ENCODE measurements around the gene ATXN1. TPM values are rescaled to one million over a fixed set of nuclear protein-coding genes. Genes with fewer than 3 reads are reported as not detected.

The ATXN1 gene
- total RNA-seq, 2 donors from 2014 or later: 63.1 to 72.2 TPM

DNA sequence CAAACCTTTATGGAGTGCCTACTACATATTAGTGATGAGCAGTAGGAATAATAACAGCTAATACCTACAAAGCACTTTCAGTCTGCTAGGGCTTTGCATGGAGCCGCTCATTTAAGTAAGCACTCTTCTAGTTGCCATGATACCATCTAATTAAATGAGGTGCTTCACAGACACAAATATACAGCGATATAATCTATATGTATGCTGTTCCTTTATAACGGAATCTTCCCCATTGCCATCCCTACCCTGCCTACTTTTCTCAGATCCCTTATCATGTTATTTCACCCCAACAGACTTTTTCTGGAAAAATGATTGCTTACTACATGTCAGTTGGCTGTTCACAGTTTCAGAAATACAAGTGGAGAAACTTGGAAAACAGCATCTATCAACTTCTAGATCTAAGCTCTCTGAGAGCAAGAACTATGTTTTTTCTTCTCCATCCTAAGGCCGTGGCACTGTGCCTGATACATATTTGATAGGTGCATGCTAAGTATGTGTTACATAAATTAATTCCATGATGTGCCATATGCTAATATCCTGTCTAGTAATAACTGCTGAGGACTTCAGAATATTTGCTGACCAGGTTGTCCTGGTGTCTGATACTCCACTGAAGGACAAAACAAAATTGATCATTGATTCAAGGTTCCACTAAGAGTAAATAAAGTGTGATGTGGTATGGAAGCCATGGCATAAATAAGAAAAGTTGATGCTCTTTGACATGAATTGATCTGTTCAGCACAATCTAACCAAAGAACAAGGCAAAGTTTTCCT, 398.3 kb downstream of the ATXN1 start:
- no peak for DNase-seq (ENCODE audit: low spot score)
- intact Hi-C loops (cut with DNase I): no loop called here

DNA sequence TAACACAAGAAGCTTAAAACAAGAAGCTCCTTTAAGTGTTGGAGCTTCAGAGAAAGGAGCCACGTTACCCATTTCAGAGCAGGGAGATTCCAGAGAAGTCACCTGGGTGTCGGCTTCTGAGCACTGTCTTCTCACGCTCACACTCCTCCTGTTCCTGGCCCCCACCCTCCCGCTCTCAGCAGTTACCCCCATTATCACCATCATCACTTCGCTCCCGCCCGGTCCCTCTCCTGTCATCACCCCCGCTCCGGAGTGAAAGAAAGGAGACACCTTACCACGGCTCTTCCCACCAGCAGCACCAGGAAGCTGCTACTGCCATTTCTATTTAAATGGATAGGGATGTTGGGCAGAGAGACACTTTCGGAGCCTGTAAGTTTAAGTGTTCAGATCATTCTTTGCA, 399.0 kb downstream of the ATXN1 start:
- intact Hi-C loops (cut with DNase I): no loop called here
- no peak for DNase-seq (ENCODE audit: low spot score)

GRCh38 chr6:16361861-16362260, 399.4 kb downstream of the ATXN1 start:
- no peak for DNase-seq (ENCODE audit: low spot score)
- intact Hi-C loops (cut with DNase I): no loop called here

GRCh38 chr6:16361121-16361520, 400.1 kb downstream of the ATXN1 start:
- no peak for DNase-seq (ENCODE audit: low spot score)
- intact Hi-C loops (cut with DNase I): no loop called here

DNA sequence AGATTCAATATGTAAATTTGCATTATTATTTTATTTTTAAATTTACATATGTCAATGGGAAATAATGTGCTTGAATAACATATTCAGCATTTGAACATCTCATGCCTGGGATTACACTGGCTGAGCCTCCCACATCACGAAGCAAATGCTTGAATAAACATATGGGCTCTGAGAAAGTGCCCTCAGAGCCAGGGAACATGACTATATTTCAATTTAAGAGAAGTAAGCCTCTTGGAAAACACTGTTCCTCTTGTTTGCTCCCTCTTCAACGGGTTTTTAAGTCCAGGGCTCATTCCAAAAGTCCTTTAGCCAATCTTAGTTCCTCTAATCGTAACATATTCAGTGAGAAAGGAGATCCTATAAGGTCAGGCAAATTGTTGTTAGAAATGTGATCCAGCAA, 400.9 kb downstream of the ATXN1 start:
- intact Hi-C loops (cut with DNase I): no loop called here
- no peak for DNase-seq (ENCODE audit: low spot score)

GRCh38 chr6:16359563-16359962, 401.7 kb downstream of the ATXN1 start:
- DNase-seq (ENCODE audit: low spot score): no peak
- intact Hi-C loops (cut with DNase I): no loop called here

DNA sequence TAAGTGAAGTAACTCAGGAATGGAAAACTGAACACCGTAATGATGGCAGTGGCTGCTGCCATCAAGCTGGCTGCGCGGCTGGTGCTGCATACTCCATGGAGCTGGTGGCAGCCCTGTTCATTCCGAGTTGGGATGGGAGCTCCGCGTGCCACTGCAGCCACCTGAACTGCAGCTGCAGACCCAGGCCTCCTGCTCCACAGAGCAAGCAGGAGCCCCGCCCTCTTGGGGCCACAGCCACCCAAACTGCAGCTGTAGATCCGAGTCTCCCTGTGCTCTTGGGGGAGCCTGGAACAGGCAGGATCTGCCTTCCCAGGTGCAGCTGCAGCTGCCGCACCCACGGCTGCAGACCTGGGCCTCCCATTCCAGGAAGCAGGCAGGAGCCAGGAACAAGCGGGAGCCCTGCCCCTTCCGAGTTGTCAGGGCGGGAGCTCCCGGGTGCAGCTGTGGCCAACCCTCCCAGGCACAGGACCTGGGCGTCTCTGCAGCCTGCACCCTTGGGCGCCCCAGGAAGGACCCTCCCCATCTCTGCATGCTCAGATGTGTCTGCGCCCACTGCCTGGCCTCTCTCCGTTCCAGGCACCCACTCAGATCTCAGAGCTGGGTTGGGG, 402.6 kb downstream of the ATXN1 start:
- no peak for DNase-seq (ENCODE audit: low spot score)
- intact Hi-C loops (cut with DNase I): no loop called here

DNA sequence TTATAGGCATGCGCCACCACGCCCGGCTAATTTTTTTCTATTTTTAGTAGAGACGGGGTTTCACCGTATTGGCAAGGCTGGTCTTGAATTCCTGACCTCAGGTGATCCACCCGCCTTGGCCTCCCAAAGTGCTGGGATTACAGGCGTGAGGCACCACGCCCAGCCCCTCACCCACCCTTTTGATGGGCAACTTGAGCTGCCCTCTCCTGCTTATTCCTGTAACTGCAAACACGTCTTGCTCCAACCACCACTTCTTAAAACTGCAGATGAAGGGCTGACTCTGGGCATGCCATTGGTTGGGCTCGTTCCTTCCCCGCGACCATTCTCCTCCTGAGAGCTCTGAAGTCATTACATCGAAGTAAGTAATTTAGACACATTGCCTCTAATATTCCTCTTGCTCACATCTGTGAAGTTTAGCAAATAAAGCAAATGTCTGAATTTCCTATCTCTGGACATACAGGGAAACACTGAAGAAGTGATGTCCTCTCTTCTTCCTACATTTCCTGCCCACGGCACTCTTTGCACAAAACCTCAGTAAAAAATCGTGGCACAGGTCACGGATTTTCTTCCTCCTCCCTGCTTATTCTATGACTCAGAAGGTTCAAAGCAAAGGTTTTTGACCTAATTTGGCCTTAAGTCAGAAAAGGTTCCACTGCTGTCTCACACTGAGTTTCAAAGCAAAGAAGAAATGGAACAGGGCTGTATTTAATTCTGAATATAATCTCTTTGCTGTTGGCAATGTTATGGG, 405.4 kb downstream of the ATXN1 start:
- no peak for DNase-seq (ENCODE audit: low spot score)
- intact Hi-C loops (cut with DNase I): no loop called here

DNA sequence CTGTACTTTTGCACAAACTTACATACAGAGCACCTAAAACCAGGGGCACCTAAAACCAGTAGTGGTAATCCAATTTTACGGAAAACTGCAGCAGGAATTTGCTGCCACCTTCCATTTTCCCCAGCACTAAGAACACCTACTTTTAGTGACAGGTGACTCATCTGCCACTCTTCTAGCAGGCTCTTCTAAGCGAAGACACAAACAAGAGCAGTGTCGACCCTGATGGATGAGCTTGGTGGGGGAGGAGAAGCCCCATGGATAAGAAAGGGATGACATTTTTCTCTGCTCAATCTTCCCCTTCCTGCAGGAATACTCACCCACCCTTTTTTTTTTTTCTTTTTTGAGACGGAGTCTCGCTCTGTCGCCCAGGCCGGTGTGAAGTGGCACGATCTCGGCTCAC, 406.0 kb downstream of the ATXN1 start:
- intact Hi-C loops (cut with DNase I): no loop called here
- no peak for DNase-seq (ENCODE audit: low spot score)

GRCh38 chr6:16354692-16355091, 406.6 kb downstream of the ATXN1 start:
- no peak for DNase-seq (ENCODE audit: low spot score)
- intact Hi-C loops (cut with DNase I): no loop called here

- no peak for DNase-seq (ENCODE audit: low spot score)
- intact Hi-C loops (cut with DNase I): no loop called here
Measured at GRCh38 chr6:16352821-16353438, 408.3 kb downstream of the ATXN1 start.

- DNase-seq (ENCODE audit: low spot score): no peak
- intact Hi-C loops (cut with DNase I): no loop called here
Measured at GRCh38 chr6:16352258-16352635, 409.0 kb downstream of the ATXN1 start.

GRCh38 chr6:16349544-16349943, 411.7 kb downstream of the ATXN1 start:
- intact Hi-C loops (cut with DNase I): loop anchor here in 1 of 2 donors (10.0 kb wide), 1 partner anchor 155 kb away; no protein-coding TSS in a partner anchor
- DNase-seq (ENCODE audit: low spot score): no peak

DNA sequence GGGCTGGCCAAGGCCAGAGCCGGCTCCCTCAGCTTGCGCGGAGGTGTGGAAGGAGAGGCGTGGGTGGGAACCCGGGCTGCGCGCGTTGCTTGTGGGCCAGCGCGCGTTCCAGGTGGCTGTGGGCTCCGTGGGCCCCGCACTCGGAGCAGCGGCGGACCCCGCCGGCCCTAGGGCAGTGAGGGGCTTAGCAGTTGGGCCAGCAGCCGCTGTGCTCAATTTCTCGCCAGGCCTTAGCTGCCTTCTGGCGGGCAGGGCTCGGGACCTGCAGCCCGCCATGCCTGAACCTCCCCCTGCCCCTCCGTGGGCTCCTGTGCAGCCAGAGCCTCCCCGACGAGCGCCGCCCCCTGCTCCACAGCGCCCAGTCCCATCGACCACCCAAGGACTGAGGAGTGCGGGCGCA, 414.4 kb downstream of the ATXN1 start:
- DNase-seq (ENCODE audit: low spot score): no peak
- intact Hi-C loops (cut with DNase I): loop anchor here in 1 of 2 donors (10.0 kb wide), 1 partner anchor 158 kb away; no protein-coding TSS in a partner anchor

GRCh38 chr6:16345449-16346330, 415.6 kb downstream of the ATXN1 start:
- intact Hi-C loops (cut with DNase I): loop anchor here in 1 of 2 donors (10.0 kb wide), 1 partner anchor 159 kb away; no protein-coding TSS in a partner anchor
- DNase-seq (ENCODE audit: low spot score): no peak

DNA sequence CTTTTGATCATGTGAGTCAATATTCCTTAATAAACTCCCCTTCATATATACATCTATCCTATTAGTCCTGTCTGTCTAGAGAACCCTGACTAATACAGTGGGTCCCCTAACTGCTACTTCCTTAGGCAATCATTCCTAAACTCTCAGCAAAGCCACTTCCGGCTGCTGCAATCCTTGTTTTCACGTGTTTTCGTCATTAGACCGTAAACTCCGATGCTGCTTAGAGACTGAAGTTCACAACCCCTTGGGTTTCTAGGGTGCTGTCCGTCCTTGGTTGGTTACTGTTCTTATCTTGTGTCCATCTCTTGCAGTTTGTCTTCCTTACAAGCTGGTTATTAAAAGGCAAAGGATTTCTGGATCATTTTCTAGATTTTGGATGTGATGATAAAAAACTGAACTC, 416.5 kb downstream of the ATXN1 start:
- DNase-seq (ENCODE audit: low spot score): no peak
- intact Hi-C loops (cut with DNase I): loop anchor here in 1 of 2 donors (10.0 kb wide), 1 partner anchor 160 kb away; no protein-coding TSS in a partner anchor

DNA sequence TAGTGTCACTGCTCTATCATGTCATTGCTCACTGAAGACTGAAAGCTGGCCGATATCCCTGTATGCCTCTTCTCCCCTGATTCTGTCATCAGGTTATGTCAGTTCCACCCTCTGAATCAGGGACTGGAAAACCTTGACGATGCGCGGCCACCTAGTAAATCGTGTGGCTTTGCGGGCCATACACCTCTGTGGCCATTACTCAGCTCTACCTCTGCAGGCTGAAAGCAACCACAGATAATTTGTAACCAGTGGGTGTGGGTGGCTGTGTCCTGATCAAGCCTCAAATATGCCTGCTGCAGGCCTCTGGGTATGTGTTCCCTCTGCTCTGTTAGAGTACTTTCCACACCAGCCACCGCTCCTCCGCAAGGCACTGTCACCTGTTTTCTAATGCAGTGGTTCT, 417.7 kb downstream of the ATXN1 start:
- DNase-seq (ENCODE audit: low spot score): no peak
- intact Hi-C loops (cut with DNase I): loop anchor here in 1 of 2 donors (10.0 kb wide), 1 partner anchor 161 kb away; no protein-coding TSS in a partner anchor

GRCh38 chr6:16339265-16339587, 422.0 kb downstream of the ATXN1 start:
- DNase-seq (ENCODE audit: low spot score): no peak
- intact Hi-C loops (cut with DNase I): loop anchor here in 1 of 2 donors (10.0 kb wide), 1 partner anchor 746 kb away; no protein-coding TSS in a partner anchor

Measured in posterior vena cava (tissue), 2 donors.